SU-DHL-6 (cell line): ENCODE data around the gene MAGI3.

Source experiments
- EZH2phosphoT487 ChIP-seq: fragments of 200-600 bp; sonication (generic), shearing (Covaris generic); conservative IDR thresholded peaks from 2 replicates; pipeline ENCODE4 v1.6.1; 2018; ENCODE audit warnings: mild to moderate bottlenecking, antibody characterized with exemption, low read length, moderate library complexity, mixed read lengths
- TF ChIP-seq, protein P1 (sequence below): fragments of 200-600 bp; sonication (generic); IDR thresholded peaks from one replicate; pipeline ENCODE4 v1.5.1; 2017; ENCODE audit warnings: antibody characterized with exemption, mild to moderate bottlenecking, low read length, moderate library complexity; ENCODE audit not compliant: insufficient read depth, poor library complexity, severe bottlenecking

DNA sequence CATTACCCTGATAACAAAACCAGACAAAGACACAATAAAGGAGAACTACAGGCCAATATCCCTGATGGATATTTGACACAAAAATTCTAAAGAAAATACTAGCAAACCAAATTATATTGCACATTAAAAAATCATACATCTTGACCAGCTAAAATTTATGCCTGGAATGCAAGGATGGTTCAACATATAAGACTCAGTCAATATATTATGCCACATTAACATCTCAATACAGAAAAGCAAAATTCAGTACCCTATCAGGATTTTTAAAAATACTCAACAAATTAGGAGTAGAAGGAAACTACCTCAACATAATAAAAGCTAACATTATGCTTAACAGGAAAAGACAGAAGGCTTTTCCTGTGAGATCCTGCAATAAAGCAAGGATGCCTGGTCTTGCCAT is 177.1 kb downstream of the MAGI3 start:
- TF ChIP-seq, protein P1, sequence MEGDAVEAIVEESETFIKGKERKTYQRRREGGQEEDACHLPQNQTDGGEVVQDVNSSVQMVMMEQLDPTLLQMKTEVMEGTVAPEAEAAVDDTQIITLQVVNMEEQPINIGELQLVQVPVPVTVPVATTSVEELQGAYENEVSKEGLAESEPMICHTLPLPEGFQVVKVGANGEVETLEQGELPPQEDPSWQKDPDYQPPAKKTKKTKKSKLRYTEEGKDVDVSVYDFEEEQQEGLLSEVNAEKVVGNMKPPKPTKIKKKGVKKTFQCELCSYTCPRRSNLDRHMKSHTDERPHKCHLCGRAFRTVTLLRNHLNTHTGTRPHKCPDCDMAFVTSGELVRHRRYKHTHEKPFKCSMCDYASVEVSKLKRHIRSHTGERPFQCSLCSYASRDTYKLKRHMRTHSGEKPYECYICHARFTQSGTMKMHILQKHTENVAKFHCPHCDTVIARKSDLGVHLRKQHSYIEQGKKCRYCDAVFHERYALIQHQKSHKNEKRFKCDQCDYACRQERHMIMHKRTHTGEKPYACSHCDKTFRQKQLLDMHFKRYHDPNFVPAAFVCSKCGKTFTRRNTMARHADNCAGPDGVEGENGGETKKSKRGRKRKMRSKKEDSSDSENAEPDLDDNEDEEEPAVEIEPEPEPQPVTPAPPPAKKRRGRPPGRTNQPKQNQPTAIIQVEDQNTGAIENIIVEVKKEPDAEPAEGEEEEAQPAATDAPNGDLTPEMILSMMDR = no peak
- TF ChIP-seq EZH2phosphoT487 = no peak
